IPS-20b (cell line): Measurements from ENCODE around the gene RHBDF1.

Experiments used
- H3K27ac ChIP-seq: one replicate; pipeline ENCODE4 v1.5.1; 2013; ENCODE audit warnings: low read length
- H3K27me3 ChIP-seq: 2 replicates; pipeline ENCODE4 v1.6.1; 2013; ENCODE audit warnings: mild to moderate bottlenecking, low read length, inconsistent platforms; ENCODE audit not compliant: insufficient read depth
- H3K36me3 ChIP-seq: 2 replicates; pipeline ENCODE4 v1.6.1; 2013; ENCODE audit warnings: low read depth, mild to moderate bottlenecking, inconsistent platforms, low read length, moderate library complexity; ENCODE audit not compliant: insufficient read depth
- H3K4me1 ChIP-seq: 2 replicates; pipeline ENCODE4 v1.6.1; 2013; ENCODE audit warnings: mild to moderate bottlenecking, control low read depth, inconsistent platforms, low read length, moderate library complexity; ENCODE audit not compliant: insufficient read depth
- H3K4me3 ChIP-seq: 2 replicates; pipeline ENCODE4 v1.5.1; 2013; ENCODE audit warnings: mild to moderate bottlenecking, low read length, inconsistent platforms
- H3K9ac ChIP-seq: 2 replicates; pipeline ENCODE4 v1.6.1; 2013; ENCODE audit warnings: low read depth, mild to moderate bottlenecking, inconsistent platforms, low read length, moderate library complexity
- H3K9me3 ChIP-seq: 2 replicates; pipeline ENCODE4 v1.6.1; 2013; ENCODE audit warnings: mild to moderate bottlenecking, low read depth, low read length, inconsistent platforms; ENCODE audit not compliant: insufficient read depth

The RHBDF1 gene

GRCh38 chr16:72561-73548, at the start of gene RHBDF1:
TSS of gene RHBDF1 (minus strand) at chr16:72631. CDS start at chr16:65015, 7,616 bp downstream.
- H3K4me3 ChIP-seq, result peak within 1 kb of the TSS; percentile 73
- no peaks in the 10 kb centered on the region for H3K36me3 ChIP-seq
- H3K27ac ChIP-seq, result no peak within 1 kb of the TSS
- H3K27me3 ChIP-seq, result peaks cover 11% of the 10 kb centered on the region; the same call in 1 of the 2 replicates
- H3K4me1 ChIP-seq, result peaks cover 32% of the 10 kb centered on the region
- no peaks in the 10 kb centered on the region for H3K9me3 ChIP-seq
- peak within 1 kb of the TSS; percentile 68 for H3K9ac ChIP-seq

GRCh38 chr16:120756-121155, 48.3 kb upstream of the RHBDF1 start:
- H3K9ac ChIP-seq, result no peak overlapping the region
- H3K27me3 ChIP-seq, result no peaks in the 10 kb centered on the region
- no peak overlapping the region for H3K27ac ChIP-seq
- H3K36me3 ChIP-seq, result peaks cover 7% of the 10 kb centered on the region; the same call in 1 of the 2 replicates
- H3K4me1 ChIP-seq, result no peaks in the 10 kb centered on the region
- no peak overlapping the region for H3K4me3 ChIP-seq
- H3K9me3 ChIP-seq, result no peaks in the 10 kb centered on the region

- no peak overlapping the region for H3K27ac ChIP-seq
- no peak overlapping the region for H3K4me3 ChIP-seq
- H3K36me3 ChIP-seq, result peaks cover 7% of the 10 kb centered on the region; the same call in 1 of the 2 replicates
- H3K4me1 ChIP-seq, result no peaks in the 10 kb centered on the region
- no peaks in the 10 kb centered on the region for H3K9me3 ChIP-seq
- H3K27me3 ChIP-seq, result no peaks in the 10 kb centered on the region
- H3K9ac ChIP-seq, result no peak overlapping the region
Measured at GRCh38 chr16:119835-120491, 47.5 kb upstream of the RHBDF1 start.

GRCh38 chr16:119295-119694, 46.9 kb upstream of the RHBDF1 start:
- H3K27ac ChIP-seq, result no peak overlapping the region
- H3K4me1 ChIP-seq, result no peaks in the 10 kb centered on the region
- peaks cover 8% of the 10 kb centered on the region; the same call in 1 of the 2 replicates for H3K36me3 ChIP-seq
- no peak overlapping the region for H3K4me3 ChIP-seq
- H3K27me3 ChIP-seq, result no peaks in the 10 kb centered on the region
- no peaks in the 10 kb centered on the region for H3K9me3 ChIP-seq
- H3K9ac ChIP-seq, result no peak overlapping the region

GRCh38 chr16:118857-119256, 46.4 kb upstream of the RHBDF1 start:
- Histone ChIP-seq H3K27ac (no peak overlapping the region), H3K27me3 (no peaks in the 10 kb centered on the region), H3K36me3 (peaks cover 12% of the 10 kb centered on the region; the same call in 1 of the 2 replicates), H3K4me3 (no peak overlapping the region), H3K9me3 (no peaks in the 10 kb centered on the region), H3K4me1 (no peaks in the 10 kb centered on the region), H3K9ac (no peak overlapping the region)

GRCh38 chr16:117379-118365, 45.2 kb upstream of the RHBDF1 start:
- H3K4me3 ChIP-seq, result no peak overlapping the region
- no peak overlapping the region for H3K27ac ChIP-seq
- no peaks in the 10 kb centered on the region for H3K9me3 ChIP-seq
- no peaks in the 10 kb centered on the region for H3K27me3 ChIP-seq
- peaks cover 14% of the 10 kb centered on the region; the same call in 1 of the 2 replicates for H3K36me3 ChIP-seq
- no peaks in the 10 kb centered on the region; the same call in 1 of the 2 replicates for H3K4me1 ChIP-seq
- no peak overlapping the region for H3K9ac ChIP-seq

- peaks cover 25% of the 10 kb centered on the region for H3K36me3 ChIP-seq
- H3K27ac ChIP-seq, result no peak overlapping the region
Measured at GRCh38 chr16:116015-116414, 43.6 kb upstream of the RHBDF1 start.

GRCh38 chr16:114327-114726, 41.9 kb upstream of the RHBDF1 start:
- Histone ChIP-seq H3K9ac (no peak overlapping the region), H3K9me3 (no peaks in the 10 kb centered on the region), H3K4me3 (no peak overlapping the region), H3K27me3 (no peaks in the 10 kb centered on the region), H3K36me3 (peaks cover 29% of the 10 kb centered on the region), H3K27ac (no peak overlapping the region), H3K4me1 (no peaks in the 10 kb centered on the region; the same call in 1 of the 2 replicates)

More at GRCh38 chr16:116015-116414, 43.6 kb upstream of the RHBDF1 start:
- H3K9me3 ChIP-seq, result no peaks in the 10 kb centered on the region
- H3K27me3 ChIP-seq, result no peaks in the 10 kb centered on the region
- no peak overlapping the region for H3K9ac ChIP-seq
- H3K4me1 ChIP-seq, result no peaks in the 10 kb centered on the region; the same call in 1 of the 2 replicates
- H3K4me3 ChIP-seq, result no peak overlapping the region

- H3K4me3 ChIP-seq, result no peak overlapping the region
- H3K27me3 ChIP-seq, result no peaks in the 10 kb centered on the region
- no peak overlapping the region for H3K27ac ChIP-seq
- H3K4me1 ChIP-seq, result no peaks in the 10 kb centered on the region; the same call in 1 of the 2 replicates
- H3K9ac ChIP-seq, result no peak overlapping the region
- H3K9me3 ChIP-seq, result no peaks in the 10 kb centered on the region
- peaks cover 35% of the 10 kb centered on the region for H3K36me3 ChIP-seq
Measured at GRCh38 chr16:112153-112840, 39.9 kb upstream of the RHBDF1 start.

- Histone ChIP-seq H3K4me3 (no peak overlapping the region), H3K27me3 (no peaks in the 10 kb centered on the region), H3K27ac (no peak overlapping the region), H3K4me1 (no peaks in the 10 kb centered on the region), H3K36me3 (peaks cover 24% of the 10 kb centered on the region), H3K9ac (no peak overlapping the region), H3K9me3 (no peaks in the 10 kb centered on the region)
Measured at GRCh38 chr16:106623-107324, 34.3 kb upstream of the RHBDF1 start.
